H9 (cell line): Measurements from ENCODE around the gene GYG1. TPM values are rescaled to one million over a fixed set of nuclear protein-coding genes. Genes with fewer than 3 reads are reported as not detected.

ENCODE experiments used
- DNase-seq: peaks from one replicate; pipeline ENCODE4 v3.0.0-alpha.2; 2017
- H2AFZ ChIP-seq: one replicate; pipeline ENCODE4 v1.6.1; 2013; ENCODE audit warnings: mild to moderate bottlenecking, low read length, control low read depth, moderate library complexity
- H2AK5ac ChIP-seq: 2 replicates; pipeline ENCODE4 v1.6.1; 2013; ENCODE audit warnings: low read length, control low read depth, mixed read lengths; ENCODE audit not compliant: insufficient read length
- H2BK120ac ChIP-seq: one replicate; pipeline ENCODE4 v1.6.1; 2013; ENCODE audit warnings: low read depth, mild to moderate bottlenecking, low read length, control low read depth, inconsistent platforms; ENCODE audit not compliant: poor library complexity, severe bottlenecking
- H2BK12ac ChIP-seq: 2 replicates; pipeline ENCODE4 v1.6.1; 2013; ENCODE audit warnings: low read length, control low read depth, mixed read lengths, low read depth; ENCODE audit not compliant: insufficient read length
- H2BK15ac ChIP-seq: 2 replicates; pipeline ENCODE4 v1.6.1; 2013; ENCODE audit warnings: low read depth, low read length, control low read depth
- H2BK20ac ChIP-seq: one replicate; pipeline ENCODE4 v1.6.1; 2013; ENCODE audit warnings: low read depth, mild to moderate bottlenecking, low read length, control low read depth, inconsistent platforms; ENCODE audit not compliant: poor library complexity, severe bottlenecking
- H2BK5ac ChIP-seq: 2 replicates; pipeline ENCODE4 v1.6.1; 2013; ENCODE audit warnings: low read length, control low read depth, mixed read lengths; ENCODE audit not compliant: insufficient read length
- H3K14ac ChIP-seq: 2 replicates; pipeline ENCODE4 v1.6.1; 2013; ENCODE audit warnings: low read length, control low read depth; ENCODE audit not compliant: insufficient read depth
- H3K18ac ChIP-seq: 2 replicates; pipeline ENCODE4 v1.6.1; 2013; ENCODE audit warnings: low read depth, mild to moderate bottlenecking, mixed read lengths, low read length, control low read depth; ENCODE audit not compliant: insufficient read length
- H3K23ac ChIP-seq: 2 replicates; pipeline ENCODE4 v1.6.1; 2013; ENCODE audit warnings: low read length, control low read depth, mixed read lengths, low read depth; ENCODE audit not compliant: insufficient read length
- H3K23me2 ChIP-seq: 2 replicates; pipeline ENCODE4 v1.6.1; 2013; ENCODE audit warnings: low read depth, mild to moderate bottlenecking, mixed read lengths, low read length, control low read depth; ENCODE audit not compliant: insufficient read length, poor library complexity, severe bottlenecking
- H3K27ac ChIP-seq: 2 replicates; pipeline ENCODE4 v1.5.1; 2013; ENCODE audit warnings: low read length, control low read depth, mixed read lengths, low read depth; ENCODE audit not compliant: insufficient read length
- H3K27me3 ChIP-seq: 2 replicates; pipeline ENCODE4 v1.6.1; 2013; ENCODE audit warnings: low read length, control low read depth, inconsistent platforms; ENCODE audit not compliant: insufficient read depth
- H3K4ac ChIP-seq: 2 replicates; pipeline ENCODE4 v1.6.1; 2013; ENCODE audit warnings: low read depth, mild to moderate bottlenecking, control low read depth, inconsistent platforms, low read length, moderate library complexity
- H3K4me1 ChIP-seq: 2 replicates; pipeline ENCODE4 v1.6.1; 2013; ENCODE audit warnings: low read length, control low read depth, inconsistent platforms; ENCODE audit not compliant: insufficient read depth
- H3K4me2 ChIP-seq: 2 replicates; pipeline ENCODE4 v1.6.1; 2013; ENCODE audit warnings: low read length, control low read depth, mixed read lengths; ENCODE audit not compliant: insufficient read length, insufficient read depth
- H3K56ac ChIP-seq: 2 replicates; pipeline ENCODE4 v1.6.1; 2013; ENCODE audit warnings: low read depth, mild to moderate bottlenecking, mixed read lengths, low read length, control low read depth; ENCODE audit not compliant: insufficient read length
- H3K79me1 ChIP-seq: 2 replicates; pipeline ENCODE4 v1.6.1; 2013; ENCODE audit warnings: low read depth, mild to moderate bottlenecking, moderate library complexity, low read length, control low read depth, inconsistent platforms; ENCODE audit not compliant: insufficient read depth, poor library complexity, severe bottlenecking
- H3K79me2 ChIP-seq: 2 replicates; pipeline ENCODE4 v1.6.1; 2013; ENCODE audit warnings: low read length, control low read depth, inconsistent platforms; ENCODE audit not compliant: insufficient read depth
- H3K9ac ChIP-seq: 2 replicates; pipeline ENCODE4 v1.6.1; 2013; ENCODE audit warnings: low read length, control low read depth, mixed read lengths; ENCODE audit not compliant: insufficient read length; ENCODE audit errors: extremely low read depth
- H3K9me3 ChIP-seq: one replicate; pipeline ENCODE4 v1.6.1; 2013; ENCODE audit warnings: low read depth, low read length, inconsistent platforms; ENCODE audit not compliant: control insufficient read depth
- H3T11ph ChIP-seq: one replicate; pipeline ENCODE4 v1.6.1; 2013; ENCODE audit warnings: mild to moderate bottlenecking, low read length, control low read depth, inconsistent platforms
- H4K20me1 ChIP-seq: one replicate; pipeline ENCODE4 v1.6.1; 2013; ENCODE audit not compliant: control insufficient read depth, insufficient read length, insufficient read depth
- H4K5ac ChIP-seq: 2 replicates; pipeline ENCODE4 v1.6.1; 2013; ENCODE audit warnings: low read depth, mild to moderate bottlenecking, mixed read lengths, low read length, control low read depth; ENCODE audit not compliant: insufficient read length
- H4K8ac ChIP-seq: replicated peaks from 2 replicates; pipeline ENCODE4 v1.6.1; 2013; ENCODE audit warnings: low read length, control low read depth, mixed read lengths, low read depth; ENCODE audit not compliant: insufficient read length
- H4K91ac ChIP-seq: 2 replicates; pipeline ENCODE4 v1.6.1; 2013; ENCODE audit warnings: low read depth, mild to moderate bottlenecking, moderate library complexity, mixed read lengths, low read length, control low read depth; ENCODE audit not compliant: insufficient read length
- H3K27ac Mint-ChIP-seq, 3 experiments: 2 replicates in 2 of 3; 3 replicates in 1 of 3; pipeline ENCODE4 v1.8.0; 2020 to 2021; ENCODE audit warnings: mixed read lengths in 3 of 3, mild to moderate bottlenecking in 1 of 3, moderate library complexity in 1 of 3
- H3K27me3 Mint-ChIP-seq: 2 replicates; pipeline ENCODE4 v1.8.0; 2021; ENCODE audit warnings: low read depth, mild to moderate bottlenecking, moderate library complexity, mixed read lengths
- H3K36me3 Mint-ChIP-seq, 3 experiments: 2 replicates in 2 of 3; 3 replicates in 1 of 3; pipeline ENCODE4 v1.8.0; 2020 to 2021; ENCODE audit warnings: low read depth in 3 of 3, mixed read lengths in 3 of 3; ENCODE audit not compliant: insufficient read depth in 1 of 3
- H3K4me1 Mint-ChIP-seq, 2 experiments: 2 replicates each; pipeline ENCODE4 v1.8.0; 2020; ENCODE audit warnings: mixed read lengths in 2 of 2
- H3K4me3 Mint-ChIP-seq, 2 experiments: 2 replicates in 1 of 2; 3 replicates in 1 of 2; pipeline ENCODE4 v1.8.0; 2020 to 2021; ENCODE audit warnings: mild to moderate bottlenecking in 2 of 2, mixed read lengths in 2 of 2, moderate library complexity in 1 of 2
- H3K9me3 Mint-ChIP-seq, 2 experiments: 2 replicates in 1 of 2; 3 replicates in 1 of 2; pipeline ENCODE4 v1.8.0; 2020; ENCODE audit warnings: mild to moderate bottlenecking in 2 of 2, mixed read lengths in 2 of 2, moderate library complexity in 1 of 2
- CTCF ChIP-seq: fragments of 200-600 bp; sonication (generic); conservative IDR thresholded peaks from 3 replicates; pipeline ENCODE4 v1.8.0; 2021; ENCODE audit warnings: antibody characterized with exemption, mild to moderate bottlenecking
- WGBS: extraction: QIAGEN DNeasy Blood & Tissue Kit; methylation state at CpG from one replicate; pipeline ENCODE4 v1.1.7; 2013; ENCODE audit warnings: missing lambda C conversion rate, low lambda C conversion rate, mixed read lengths; ENCODE audit not compliant: insufficient read length; ENCODE audit errors: extremely low coverage; 5-methylcytosine and 5-hydroxymethylcytosine counted together
- total RNA-seq: library from RNA; stranded (reverse); gene quantifications from 2 replicates; pipeline ENCODE4 v1.2.1, GENCODE V29; 2021

GYG1 gene
- total RNA-seq, 1 experiment from 2014 or later: 31.5 TPM

DNA sequence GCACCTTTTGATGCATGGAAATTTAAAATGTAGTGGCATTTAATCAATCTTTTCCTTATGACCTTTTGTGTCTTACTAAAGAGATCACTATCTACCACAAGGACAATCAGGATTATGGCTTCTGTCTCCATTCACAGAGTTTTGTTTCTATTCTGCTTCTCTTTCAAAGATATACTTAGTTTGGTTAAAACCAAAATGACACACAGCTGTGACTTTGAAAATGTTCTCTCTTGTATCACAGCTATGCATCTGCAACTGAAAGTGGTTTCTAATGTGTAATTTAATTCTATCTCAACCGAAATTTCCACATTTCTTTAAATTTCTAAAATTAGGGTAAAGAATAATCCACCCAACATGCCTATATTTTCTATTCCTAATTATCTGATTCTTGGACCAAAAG, 67.3 kb downstream of the GYG1 start:
- Histone ChIP-seq H3K18ac (no peak overlapping the region), H4K91ac (no peak overlapping the region), H3K27me3 (no peaks in the 10 kb centered on the region), H3K4me2 (no peak overlapping the region), H3K14ac (no peak overlapping the region), H3K79me1 (no peaks in the 10 kb centered on the region), H2BK5ac (no peak overlapping the region), H4K5ac (no peak overlapping the region), H3K27ac (no peak overlapping the region), H3K23ac (no peak overlapping the region), H3K9ac (no peak overlapping the region), H3K9me3 (no peaks in the 10 kb centered on the region), H3K56ac (no peak overlapping the region), H2BK15ac (no peak overlapping the region), H2BK12ac (no peak overlapping the region), H4K8ac (no peak overlapping the region), H3T11ph (no peak overlapping the region), H2AFZ (no peak overlapping the region), H2AK5ac (no peak overlapping the region), H3K23me2 (no peaks in the 10 kb centered on the region), H2BK120ac (no peak overlapping the region), H3K4me1 (no peaks in the 10 kb centered on the region), H2BK20ac (no peak overlapping the region), H3K79me2 (no peaks in the 10 kb centered on the region), H4K20me1 (no peaks in the 10 kb centered on the region), H3K4ac (no peak overlapping the region)
- no peak overlapping the region for H3K27ac Mint-ChIP-seq
- no CpG with 5 or more reads among the region's 1 CpG for WGBS
- DNase-seq: no peak
- 0 out of 4 replicates have a peak, but pooled peaks cover 2 to 3% of the 10 kb centered on the region in 2 experiments for H3K4me1 Mint-ChIP-seq
- H3K27me3 Mint-ChIP-seq: no peaks in the 10 kb centered on the region
- H3K9me3 Mint-ChIP-seq: no peaks in the 10 kb centered on the region; a peak in 1 of 5 replicates
- H3K4me3 Mint-ChIP-seq: no peak overlapping the region
- H3K36me3 Mint-ChIP-seq: peaks cover 29 to 72% (median 64%) of the 10 kb centered on the region in 3 experiments
- TF ChIP-seq CTCF: no peak
